HUES6 (cell line): ENCODE results near the gene GNA12.

Experiments used
- H3K27ac ChIP-seq: 2 replicates; pipeline ENCODE4 v1.7.0; 2013; ENCODE audit warnings: low read depth, mild to moderate bottlenecking, low read length, inconsistent platforms
- H3K27me3 ChIP-seq: 2 replicates; pipeline ENCODE4 v1.6.1; 2013; ENCODE audit warnings: low read length; ENCODE audit not compliant: control insufficient read depth, insufficient read depth
- H3K36me3 ChIP-seq: 2 replicates; pipeline ENCODE4 v1.6.1; 2013; ENCODE audit warnings: low read length; ENCODE audit not compliant: control insufficient read depth, insufficient read depth
- H3K4me1 ChIP-seq: 2 replicates; pipeline ENCODE4 v1.6.1; 2013; ENCODE audit warnings: low read length; ENCODE audit not compliant: control insufficient read depth, insufficient read depth
- H3K4me3 ChIP-seq: 2 replicates; pipeline ENCODE4 v1.5.1; 2013; ENCODE audit warnings: low read depth, low read length
- H3K9ac ChIP-seq: one replicate; pipeline ENCODE4 v1.6.1; 2013; ENCODE audit warnings: mild to moderate bottlenecking, low read length
- H3K9me3 ChIP-seq: 2 replicates; pipeline ENCODE4 v1.6.1; 2013; ENCODE audit warnings: low read depth, low read length; ENCODE audit not compliant: control insufficient read depth, insufficient read depth

The GNA12 gene

DNA sequence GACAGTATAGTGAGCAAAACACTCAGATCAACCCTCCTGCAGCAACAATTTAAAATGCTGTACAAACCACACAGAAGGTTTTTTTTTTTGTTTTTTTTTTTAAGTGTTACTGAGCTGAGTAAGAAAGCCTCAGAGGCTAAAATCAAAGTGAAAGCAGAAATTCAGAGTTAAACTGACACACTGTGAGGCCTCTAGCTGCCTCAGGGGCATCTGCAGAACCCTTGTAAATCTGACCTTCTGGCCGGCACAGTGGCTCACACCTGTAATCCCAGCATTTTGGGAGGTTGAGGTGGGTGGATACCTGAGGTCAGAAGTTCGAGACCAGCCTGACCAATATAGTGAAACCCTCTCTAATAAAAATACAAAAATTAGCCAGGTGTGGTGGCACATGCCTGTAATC lies 7.4 kb upstream of the GNA12 start:
- H3K4me1 ChIP-seq: no peaks in the 10 kb centered on the region
- H3K27ac ChIP-seq: no peak overlapping the region
- H3K9me3 ChIP-seq: no peaks in the 10 kb centered on the region

DNA sequence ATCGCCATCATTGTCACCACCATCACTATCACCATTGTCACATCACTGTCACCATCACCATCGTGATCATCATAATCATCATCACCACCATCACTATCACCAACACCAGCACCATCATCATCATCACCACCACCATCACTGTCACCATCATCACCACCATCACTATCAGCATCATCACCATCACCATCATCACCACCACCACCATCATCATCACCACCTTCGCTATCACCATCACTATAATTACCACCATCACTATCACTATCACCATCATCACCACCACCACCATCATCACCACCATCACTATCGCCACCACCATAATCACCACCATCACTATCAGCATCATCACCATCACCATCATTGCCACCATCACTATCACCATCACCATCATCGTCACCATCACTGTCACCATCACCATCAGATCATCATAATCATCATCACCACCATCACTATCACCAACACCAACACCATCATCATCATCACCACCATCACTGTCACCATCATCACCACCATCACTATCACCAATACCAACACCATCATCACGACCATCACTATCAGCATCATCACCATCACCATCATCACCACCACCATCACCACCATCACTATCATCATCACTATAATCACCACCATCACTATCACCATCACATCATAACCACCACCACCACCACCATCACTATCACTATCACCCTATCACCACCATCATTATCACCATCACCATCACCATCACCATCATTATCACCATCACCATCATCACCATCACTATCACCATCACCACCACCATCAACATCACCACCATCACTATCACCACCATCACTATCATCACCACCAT lies 6.0 kb upstream of the GNA12 start:
- H3K9ac ChIP-seq: no peak overlapping the region
- H3K27me3 ChIP-seq: no peaks in the 10 kb centered on the region
- 0 out of 2 replicates have a peak, but pooled peaks cover 1% of the 10 kb centered on the region for H3K4me1 ChIP-seq
- H3K4me3 ChIP-seq: no peak overlapping the region
- no peak overlapping the region for H3K27ac ChIP-seq
- no peaks in the 10 kb centered on the region for H3K36me3 ChIP-seq
- no peaks in the 10 kb centered on the region for H3K9me3 ChIP-seq

More for the DNA sequence above, 7.4 kb upstream of the GNA12 start:
- no peaks in the 10 kb centered on the region for H3K36me3 ChIP-seq
- no peak overlapping the region for H3K9ac ChIP-seq
- no peaks in the 10 kb centered on the region for H3K27me3 ChIP-seq
- no peak overlapping the region for H3K4me3 ChIP-seq

DNA sequence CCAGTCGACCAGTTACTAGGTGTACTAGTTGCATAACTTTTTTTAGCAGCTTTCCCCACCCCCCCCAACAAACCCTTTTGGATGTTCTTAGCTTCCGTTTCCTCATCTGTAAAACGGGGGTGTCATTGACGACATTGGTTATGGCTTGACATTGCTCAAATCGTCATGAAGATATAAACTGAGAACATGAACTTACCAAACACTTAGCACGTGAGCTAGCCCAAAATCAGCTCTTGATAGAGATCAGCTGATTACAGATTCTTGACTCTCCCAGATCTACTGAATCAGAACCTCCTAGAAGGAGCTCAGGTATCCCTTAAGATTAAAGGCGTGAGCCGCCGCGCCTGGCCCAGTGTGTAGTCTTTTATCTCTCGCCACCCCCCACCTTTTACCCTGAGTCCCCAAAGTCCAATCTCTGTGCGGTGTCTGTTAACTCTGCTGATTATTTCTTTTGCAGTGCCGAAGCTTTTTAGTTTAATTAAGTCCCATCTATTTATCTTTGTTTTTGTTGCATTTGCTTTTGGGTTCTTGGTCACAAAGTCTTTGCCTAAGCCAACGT lies 1.0 kb upstream of the GNA12 start:
- peaks cover 19% of the 10 kb centered on the region for H3K4me1 ChIP-seq
- peaks cover 21% of the 10 kb centered on the region for H3K36me3 ChIP-seq
- peak overlapping the region; percentile 56 for H3K4me3 ChIP-seq
- H3K9me3 ChIP-seq: no peaks in the 10 kb centered on the region
- no peak overlapping the region for H3K27ac ChIP-seq
- no peaks in the 10 kb centered on the region for H3K27me3 ChIP-seq
- no peak overlapping the region for H3K9ac ChIP-seq

DNA sequence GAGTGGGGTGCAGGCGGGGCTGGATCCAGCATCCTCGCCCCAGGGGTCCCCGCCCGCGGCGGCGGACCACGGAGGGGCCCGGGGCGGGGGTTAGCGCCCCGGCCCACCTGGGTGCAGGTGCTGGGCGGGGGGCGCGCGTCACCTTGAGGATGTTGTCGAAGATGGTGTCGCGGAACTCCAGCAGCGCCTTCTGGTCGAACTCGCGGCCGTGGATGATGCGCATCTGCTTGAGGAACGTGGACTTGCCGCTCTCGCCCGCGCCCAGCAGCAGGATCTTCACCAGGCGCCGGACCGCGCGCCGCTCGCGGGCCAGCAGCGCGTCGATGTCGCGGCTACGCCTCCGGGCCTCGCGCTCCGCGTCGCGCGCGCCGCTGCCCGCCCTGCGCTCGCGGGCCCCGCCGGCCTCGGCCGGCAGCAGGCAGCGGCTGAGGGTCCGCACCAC lies 376 bp downstream of the GNA12 start:
- peaks cover 19% of the 10 kb centered on the region for H3K4me1 ChIP-seq
- no peak overlapping the region for H3K27ac ChIP-seq
- H3K4me3 ChIP-seq: peak overlapping the region; percentile 84
- peak overlapping the region; percentile 71 for H3K9ac ChIP-seq
- no peaks in the 10 kb centered on the region for H3K9me3 ChIP-seq
- no peaks in the 10 kb centered on the region for H3K27me3 ChIP-seq
- peaks cover 27% of the 10 kb centered on the region for H3K36me3 ChIP-seq

DNA sequence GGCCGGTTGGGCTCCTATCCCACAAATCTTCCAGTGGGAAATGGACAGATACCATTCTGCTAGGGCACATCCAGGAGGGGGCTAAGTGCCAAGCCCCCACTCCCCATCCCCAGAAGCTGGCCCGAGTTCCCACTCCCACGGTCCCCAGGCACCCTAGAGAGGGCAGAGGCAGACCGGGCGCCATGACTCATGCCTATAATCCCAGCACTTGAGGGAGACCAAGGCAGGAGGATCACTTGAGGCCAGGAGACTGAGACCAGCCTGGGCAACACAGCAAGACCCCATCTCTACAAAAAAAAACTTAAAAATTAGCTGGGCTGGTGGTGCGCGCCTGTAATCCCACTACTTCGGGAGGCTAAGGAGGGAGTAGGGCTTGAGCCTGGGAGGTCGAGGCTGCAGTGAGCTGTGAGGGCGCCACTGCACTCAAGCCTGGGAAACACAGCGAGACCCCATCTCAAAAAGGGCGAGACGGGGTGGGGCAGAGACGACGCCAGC lies 870 bp downstream of the GNA12 start:
- Histone ChIP-seq H3K9me3 (no peaks in the 10 kb centered on the region), H3K27me3 (no peaks in the 10 kb centered on the region), H3K27ac (no peak overlapping the region), H3K4me1 (peaks cover 21% of the 10 kb centered on the region), H3K9ac (no peak overlapping the region), H3K4me3 (peak overlapping the region; percentile 84), H3K36me3 (peaks cover 28% of the 10 kb centered on the region)

DNA sequence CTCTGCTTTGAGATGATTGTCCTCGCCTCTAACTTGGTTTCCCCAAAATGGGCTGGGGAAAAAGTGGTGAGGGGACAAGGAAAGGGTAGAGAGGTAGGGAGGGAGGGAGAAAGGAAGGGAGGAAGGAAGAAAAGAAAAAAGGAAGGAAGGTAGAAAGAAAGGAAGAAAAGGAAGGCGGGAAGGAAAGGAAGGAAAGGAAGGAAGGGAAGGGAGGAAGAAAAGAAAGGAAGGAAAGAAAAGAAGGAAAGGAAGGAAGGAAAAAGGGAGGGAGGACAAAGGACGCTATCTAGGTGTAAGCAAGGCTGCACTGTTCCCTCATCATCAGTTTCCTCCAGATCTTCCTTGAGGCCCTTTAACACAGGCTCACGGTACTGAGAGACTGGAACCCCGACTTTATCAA lies 2.2 kb downstream of the GNA12 start:
- H3K27me3 ChIP-seq: no peaks in the 10 kb centered on the region
- no peak overlapping the region for H3K27ac ChIP-seq
- H3K4me1 ChIP-seq: peaks cover 31% of the 10 kb centered on the region
- H3K9ac ChIP-seq: no peak overlapping the region
- H3K4me3 ChIP-seq: no peak overlapping the region
- no peaks in the 10 kb centered on the region for H3K9me3 ChIP-seq
- H3K36me3 ChIP-seq: peaks cover 28% of the 10 kb centered on the region

DNA sequence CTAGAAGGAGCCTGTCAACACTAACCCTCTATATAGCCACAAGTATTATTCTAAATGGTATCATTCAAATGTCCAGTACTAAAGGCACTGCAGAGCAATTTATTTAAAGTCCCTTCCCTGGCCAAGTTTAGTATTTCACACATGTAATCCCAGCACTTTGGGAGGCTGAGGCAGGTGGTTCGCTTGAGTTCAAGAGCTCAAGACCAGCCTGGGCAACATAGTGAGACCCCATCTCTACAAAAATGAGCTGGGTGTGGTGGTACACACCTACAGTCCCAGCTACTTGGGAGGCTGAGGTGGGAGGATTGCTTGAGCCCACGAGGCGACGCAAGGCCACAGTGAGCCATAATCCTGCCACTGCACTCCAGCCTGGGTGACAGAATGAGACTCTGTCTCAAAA lies 3.6 kb downstream of the GNA12 start:
- Histone ChIP-seq H3K27ac (no peak overlapping the region), H3K27me3 (no peaks in the 10 kb centered on the region), H3K9me3 (no peaks in the 10 kb centered on the region), H3K4me1 (peaks cover 31% of the 10 kb centered on the region), H3K4me3 (no peak overlapping the region), H3K36me3 (peaks cover 32% of the 10 kb centered on the region), H3K9ac (no peak overlapping the region)

DNA sequence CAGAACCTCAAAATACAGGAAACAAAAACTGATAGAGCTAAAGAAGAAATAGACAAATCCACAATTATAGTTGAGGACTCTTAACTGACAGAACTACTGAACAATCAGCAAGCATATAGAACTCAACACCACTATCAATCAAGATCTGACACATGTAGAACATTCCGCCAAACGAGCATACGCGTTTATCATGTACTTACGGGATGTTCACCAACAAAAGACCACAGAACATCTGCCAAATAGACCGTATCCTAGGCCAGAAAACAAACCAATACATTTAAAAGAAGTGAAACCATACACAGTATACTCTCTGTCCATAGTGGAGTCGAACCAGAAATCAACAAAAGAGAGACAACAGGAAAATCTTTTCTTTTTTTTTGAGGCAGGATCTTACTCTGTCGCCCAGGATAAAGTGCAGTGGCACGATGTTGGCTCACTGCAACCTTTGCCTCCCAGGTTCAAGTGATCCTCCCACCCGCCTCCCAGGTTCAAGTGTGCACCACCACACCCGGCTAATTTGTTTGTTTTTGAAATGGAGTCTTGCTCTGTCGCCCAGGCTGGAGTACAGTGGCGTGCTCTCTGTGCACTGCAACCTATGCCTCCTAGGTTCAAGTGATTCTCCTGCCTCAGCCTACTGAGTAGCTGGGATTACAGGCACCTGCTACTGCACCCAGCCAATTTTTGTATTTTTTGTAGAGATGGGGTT lies 5.1 kb downstream of the GNA12 start:
- Histone ChIP-seq H3K9ac (no peak overlapping the region), H3K4me1 (peaks cover 34% of the 10 kb centered on the region), H3K9me3 (no peaks in the 10 kb centered on the region), H3K27me3 (no peaks in the 10 kb centered on the region), H3K4me3 (no peak overlapping the region), H3K27ac (no peak overlapping the region), H3K36me3 (peaks cover 42% of the 10 kb centered on the region)

DNA sequence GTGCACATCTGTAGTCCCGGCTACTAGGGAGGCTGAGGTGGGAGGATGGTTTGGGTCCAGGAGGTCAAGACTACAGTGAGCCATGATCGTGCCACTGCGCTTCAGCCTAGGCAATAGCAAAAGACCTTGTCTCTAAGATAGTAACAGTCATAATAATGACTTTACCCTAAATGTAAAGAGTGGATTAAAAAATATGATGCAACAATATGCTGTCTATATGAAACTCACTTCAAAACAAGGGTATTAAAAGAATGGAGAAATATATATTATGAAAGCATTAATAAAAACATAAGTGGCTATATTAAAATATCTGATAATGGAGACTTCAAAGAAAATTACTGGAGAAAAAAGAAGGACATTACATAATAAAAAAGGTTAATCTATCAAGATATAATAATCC lies 5.7 kb downstream of the GNA12 start:
- H3K4me1 ChIP-seq: peaks cover 34% of the 10 kb centered on the region

DNA sequence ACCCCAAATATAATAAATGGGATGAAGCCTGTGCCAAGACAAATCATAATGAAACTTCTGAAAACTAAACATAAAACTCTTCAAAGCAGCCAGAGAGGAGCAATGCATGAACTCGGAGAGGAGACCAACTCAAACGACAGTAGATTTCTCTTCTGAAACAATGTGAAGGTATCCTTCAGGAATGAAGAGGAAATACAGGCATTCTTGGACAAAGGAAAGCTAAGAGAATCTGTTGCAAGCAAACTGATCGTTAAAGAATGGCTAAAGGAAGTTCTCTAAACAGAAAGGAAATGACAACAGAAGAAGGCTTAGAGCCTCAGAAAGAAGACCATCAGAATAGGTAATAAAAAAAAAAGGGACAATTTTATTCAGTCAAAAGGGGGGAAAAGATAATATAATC lies 6.6 kb downstream of the GNA12 start:
- H3K4me1 ChIP-seq: peaks cover 28% of the 10 kb centered on the region
- peaks cover 40% of the 10 kb centered on the region for H3K36me3 ChIP-seq
- no peak overlapping the region for H3K4me3 ChIP-seq
- H3K27ac ChIP-seq: no peak overlapping the region
- H3K9ac ChIP-seq: no peak overlapping the region
- no peaks in the 10 kb centered on the region for H3K27me3 ChIP-seq
- H3K9me3 ChIP-seq: no peaks in the 10 kb centered on the region

More for the DNA sequence above, 5.7 kb downstream of the GNA12 start:
- Histone ChIP-seq H3K27ac (no peak overlapping the region), H3K9ac (no peak overlapping the region), H3K9me3 (no peaks in the 10 kb centered on the region), H3K27me3 (no peaks in the 10 kb centered on the region), H3K36me3 (peaks cover 42% of the 10 kb centered on the region), H3K4me3 (no peak overlapping the region)
